Stimulated activated CD4-positive, alpha-beta T cell treated with anti-CD3 and anti-CD28 coated beads, Interleukin-12 subunit alpha, Interleukin-12 subunit beta, amount 100 ng/mL, for 4 hours (primary cell): Measurements from ENCODE around the gene C5orf58.
"Not testable (repeated sequence)": the region's sequence is repeated elsewhere in the genome, so short reads cannot be mapped to it uniquely, and the experiment has no call there.

ENCODE experiments used
- DNase-seq: peaks from one replicate; pipeline ENCODE4 v3.0.0-alpha.2; 2020

The C5orf58 gene

DNA sequence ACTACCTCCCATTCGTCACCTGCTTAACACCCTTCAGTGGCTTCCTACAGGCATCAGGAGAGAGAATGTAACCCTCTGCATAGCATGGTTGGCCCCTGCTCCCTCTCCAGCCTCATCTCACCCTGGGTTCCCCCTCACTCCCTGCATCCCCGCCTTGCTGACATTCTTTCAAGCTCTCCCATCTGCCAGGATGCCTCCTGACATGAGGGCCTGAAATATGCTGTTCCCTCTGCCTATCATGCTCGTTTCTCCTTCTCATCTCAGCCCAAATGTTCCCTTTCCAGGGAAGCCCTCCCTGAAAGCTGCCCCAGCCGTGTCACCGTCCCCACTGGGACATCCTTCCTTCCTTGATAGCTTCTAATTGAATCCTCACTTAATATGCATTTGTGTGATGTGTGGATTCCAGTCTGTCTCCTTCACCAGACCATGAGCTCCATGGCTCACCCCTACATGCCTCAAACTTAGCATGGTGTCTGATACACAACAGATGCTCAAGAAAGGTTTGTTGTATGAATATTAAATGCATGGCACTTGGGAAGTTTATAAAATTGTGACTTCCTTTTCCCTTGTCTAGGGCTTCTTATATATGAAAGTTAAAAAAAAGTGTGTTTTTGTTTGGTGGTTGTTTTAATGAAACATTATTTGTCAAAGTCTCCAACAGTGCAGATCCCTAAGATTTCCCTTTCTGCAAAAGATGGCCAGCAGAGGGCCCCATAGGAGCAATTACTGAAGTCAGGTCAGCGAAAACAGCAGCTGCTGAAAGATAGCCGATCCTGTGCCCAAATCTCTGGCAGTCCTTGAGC, 7.3 kb upstream of the C5orf58 start:
- DNase-seq, result peak; percentile 76

DNA sequence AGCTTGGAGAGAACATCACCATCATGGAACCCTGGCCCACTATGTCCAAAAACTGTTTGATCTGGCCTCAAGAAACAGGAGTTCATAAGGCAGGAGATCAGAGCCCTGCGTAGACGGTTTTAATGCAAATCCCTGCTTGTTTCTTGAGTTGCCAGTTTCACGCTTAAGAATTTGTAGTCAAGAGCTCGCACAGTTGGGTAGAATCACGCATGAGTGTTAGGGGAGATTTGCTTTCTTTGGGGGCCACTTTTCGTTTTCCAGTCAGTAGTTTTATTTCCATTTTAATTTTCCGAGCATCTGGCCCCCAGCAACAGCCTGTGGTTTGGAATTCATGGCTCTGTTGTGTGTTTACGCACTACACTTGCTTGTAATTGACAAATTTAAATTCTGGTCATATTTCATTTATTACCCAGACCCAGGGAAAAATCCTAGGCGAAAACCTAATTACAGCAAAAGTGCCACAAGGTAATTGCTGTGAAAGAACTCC, 6.6 kb upstream of the C5orf58 start:
- no peak for DNase-seq

DNA sequence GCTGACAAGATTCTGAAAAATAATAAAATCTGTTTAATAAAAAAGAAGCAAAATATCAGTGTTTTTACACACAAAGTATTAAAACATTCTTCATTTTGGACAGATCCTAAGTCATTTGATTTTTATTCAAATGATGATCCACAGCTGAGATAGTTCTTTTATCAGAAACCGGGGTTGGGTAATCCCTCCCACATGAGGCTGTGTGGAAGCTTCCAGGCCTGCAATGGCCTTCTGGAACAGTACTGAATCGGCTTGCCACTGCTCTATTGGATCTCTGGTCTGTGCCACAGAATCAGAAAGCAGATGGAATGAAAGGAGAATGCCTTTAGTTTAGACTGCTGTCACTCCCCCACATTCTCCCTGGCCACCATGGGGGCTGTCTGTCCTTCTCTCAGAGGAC, 6.1 kb upstream of the C5orf58 start:
- no peak for DNase-seq

DNA sequence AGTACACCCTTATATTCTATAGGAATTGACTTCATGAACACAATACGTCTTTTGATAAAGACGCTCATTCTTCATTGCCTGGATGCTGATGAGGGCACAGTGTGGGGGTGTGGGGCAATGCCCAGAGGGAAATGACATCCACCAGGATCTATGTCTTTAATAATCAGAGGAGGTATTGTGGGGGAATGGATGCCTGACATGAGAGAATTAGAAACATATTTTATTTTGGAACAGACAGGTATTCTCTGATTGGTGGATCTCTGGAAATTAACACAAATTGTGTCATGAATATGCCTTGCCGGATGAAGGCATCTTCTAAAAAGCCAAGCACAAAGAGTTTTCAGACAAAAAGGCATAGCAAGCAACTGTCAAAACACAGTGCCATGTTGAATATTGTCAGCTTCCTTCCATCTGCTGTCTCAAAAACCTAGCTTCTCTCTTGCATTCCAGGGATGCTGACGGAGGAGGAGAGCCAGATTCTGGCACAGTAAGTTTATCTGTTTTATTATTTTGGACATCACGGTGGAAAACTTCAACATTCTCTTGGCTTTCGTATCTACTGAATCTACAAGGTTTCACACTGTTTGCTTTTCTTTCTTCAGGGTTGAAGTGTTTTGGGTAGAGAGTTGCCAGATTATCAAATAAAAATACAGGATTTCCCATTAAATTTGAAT, 3.9 kb upstream of the C5orf58 start:
- no peak for DNase-seq

DNA sequence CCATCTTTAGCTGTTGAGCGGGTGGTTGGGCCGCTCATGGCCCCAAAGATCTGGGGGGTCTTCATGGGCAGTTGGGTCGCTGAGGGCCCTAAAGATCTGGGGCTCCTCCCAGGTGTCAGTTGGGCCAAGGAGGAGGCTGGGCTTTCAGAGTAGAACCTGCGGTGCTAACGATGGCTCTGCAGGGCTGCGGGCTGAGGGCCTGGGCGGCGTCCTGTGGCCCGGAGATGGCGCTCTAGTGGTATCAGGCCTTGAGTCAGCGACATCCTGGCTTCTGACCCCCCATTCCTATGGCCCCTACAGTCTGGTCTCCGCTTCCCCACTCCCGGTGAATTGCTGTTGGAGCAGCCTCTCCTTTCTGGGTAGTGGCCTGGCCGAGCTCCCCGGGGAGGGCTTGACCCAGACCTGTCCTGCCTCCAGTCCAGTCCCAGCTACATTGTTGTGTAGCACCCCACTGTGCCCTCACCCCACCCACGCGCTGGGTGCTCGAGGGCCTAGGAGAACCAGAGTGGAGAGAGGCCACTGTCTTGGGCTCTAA, 640 bp downstream of the C5orf58 start:
- no peak for DNase-seq

DNA sequence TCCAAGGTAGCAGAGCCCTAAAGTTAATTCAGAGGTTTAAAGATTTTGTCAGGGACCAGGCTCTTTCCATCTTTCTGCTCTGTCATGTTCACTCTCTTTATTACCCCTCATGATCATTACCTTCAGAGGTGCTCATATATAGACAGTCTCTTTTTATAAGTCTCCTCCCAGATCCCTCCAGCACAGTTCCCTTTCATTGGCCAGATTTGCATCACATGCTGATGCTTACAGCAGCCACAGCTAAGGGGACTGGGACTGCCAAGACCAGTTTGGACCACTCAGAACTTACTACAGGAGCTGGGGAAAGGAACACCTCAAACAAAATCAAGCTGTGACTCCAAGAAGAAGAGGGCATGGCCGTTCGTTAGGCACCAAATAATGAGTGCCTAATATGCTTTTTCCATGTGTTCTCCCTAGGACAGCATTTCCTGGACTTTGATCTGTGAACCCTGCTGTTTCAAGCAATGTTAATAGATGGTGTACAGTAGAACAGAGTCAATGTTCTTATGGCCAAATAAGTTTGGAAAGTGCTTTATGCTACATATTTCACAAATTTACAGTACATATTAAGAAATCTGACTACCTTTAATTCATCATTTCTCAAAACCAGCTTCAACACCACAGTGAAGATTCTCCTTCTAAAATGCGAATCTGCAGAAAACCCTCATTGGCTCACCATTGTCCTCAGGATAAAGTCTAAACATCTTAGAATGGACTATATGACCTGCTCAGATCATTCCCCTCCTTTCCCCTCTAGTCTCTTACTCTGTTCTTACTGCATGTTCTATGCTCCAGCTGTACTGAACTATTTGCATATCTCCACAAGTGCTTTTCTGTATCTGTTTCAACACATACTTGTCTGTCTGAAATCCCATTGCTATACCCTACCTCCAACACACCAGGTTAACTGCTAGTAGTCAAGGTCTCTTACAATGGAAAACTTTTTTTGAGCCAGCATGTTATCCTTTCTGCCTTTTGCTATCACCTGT, 3.4 kb downstream of the C5orf58 start:
- no peak for DNase-seq

DNA sequence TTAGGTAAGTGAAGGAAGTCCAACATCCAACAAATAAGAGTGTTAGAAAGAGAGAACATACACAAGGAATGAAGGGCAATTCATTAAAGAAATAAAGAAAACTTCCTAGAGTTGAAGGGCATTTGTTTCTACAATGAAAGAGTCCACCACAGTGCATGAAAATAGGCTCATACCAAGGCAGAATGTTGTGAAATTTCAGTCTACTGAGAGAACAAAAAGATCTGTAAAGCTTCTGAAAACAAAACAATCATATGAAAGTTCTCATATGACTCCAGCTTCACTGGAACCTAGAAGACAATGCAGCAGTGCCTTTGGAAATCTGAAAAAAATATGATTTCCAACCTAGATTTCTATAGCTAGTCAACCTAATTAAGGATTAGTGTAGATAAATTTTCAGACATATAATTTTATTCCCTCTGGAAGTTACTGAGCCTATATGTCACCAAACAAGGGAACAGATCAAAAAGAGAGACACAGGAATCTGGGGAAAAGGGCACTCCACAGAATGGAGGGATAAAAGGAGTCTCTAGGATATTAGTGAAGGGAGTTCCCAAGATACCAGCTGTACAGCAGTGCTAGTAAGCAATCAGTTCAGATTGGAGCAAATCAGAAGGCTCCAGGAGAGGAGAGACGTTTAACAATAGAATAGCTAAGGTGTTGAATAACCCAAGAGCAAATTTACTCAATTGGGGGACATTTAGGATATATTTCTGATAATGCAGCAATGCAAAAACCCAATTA, 5.8 kb downstream of the C5orf58 start:
- DNase-seq, result no peak

DNA sequence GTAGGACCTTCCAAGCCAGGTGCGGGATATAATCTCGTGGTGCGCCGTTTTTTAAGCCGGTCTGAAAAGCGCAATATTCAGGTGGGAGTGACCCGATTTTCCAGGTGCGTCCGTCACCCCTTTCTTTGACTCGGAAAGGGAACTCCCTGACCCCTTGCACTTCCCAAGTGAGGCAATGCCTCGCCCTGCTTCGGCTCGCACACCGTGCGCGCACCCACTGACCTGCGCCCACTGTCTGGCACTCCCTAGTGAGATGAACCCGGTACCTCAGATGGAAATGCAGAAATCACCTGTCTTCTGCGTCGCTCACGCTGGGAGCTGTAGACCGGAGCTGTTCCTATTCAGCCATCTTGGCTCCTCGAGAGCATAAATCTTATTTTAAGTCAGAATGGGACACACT, 12.7 kb downstream of the C5orf58 start:
- DNase-seq, result not testable (repeated sequence)

DNA sequence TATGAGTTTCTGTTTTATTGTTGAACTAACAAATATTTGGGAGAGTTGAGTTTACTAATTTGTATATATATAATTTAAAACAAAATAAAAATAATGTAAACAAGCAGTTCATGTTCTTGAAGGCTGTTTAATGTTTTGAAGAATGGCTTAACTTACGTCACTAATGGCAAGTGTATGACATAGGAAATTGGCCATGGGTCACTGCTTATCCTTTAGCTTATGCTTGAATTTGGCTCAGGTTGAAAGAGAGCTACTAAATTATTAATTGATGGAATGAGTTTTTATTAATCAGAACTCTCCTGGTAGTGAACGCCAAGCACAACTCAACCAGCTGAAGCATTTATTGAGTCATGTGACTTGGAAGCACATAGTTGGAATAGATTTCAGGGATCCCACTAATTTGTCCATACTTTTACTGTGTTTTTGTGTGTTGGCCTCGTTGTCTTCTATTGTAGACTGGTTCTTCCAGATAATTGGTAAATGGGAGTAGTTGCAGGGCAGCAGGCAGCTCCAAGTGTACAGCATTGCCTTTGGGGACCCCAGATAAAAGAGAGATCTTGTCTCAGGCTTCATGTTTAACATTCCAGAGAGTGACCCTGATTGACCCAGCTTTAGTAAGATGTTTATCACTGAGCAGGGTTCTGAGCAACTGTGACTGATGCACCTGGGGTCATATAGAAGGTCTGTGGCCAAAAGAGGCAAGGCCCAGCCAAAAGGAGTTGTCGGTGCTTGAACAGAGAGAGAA, 13.5 kb downstream of the C5orf58 start:
- no peak for DNase-seq

DNA sequence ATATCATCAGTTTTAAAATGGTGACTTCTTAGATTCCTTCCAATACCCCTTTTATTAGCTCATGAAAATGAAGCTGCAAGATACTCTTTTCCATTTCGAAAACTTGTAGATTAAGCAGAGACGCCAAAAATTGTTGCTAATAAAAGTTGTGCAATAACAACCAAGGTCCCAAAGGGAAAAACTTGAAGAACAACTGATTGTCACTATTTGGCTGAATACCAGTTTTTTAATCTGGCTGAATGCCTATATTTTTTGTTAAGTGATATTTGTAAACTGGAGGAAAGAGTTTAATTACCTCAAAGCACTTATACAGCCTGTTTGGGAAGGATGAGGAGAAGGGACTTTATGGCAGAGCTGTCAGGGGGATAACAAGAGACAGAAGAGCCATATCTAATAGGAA, 14.6 kb downstream of the C5orf58 start:
- DNase-seq, result no peak

DNA sequence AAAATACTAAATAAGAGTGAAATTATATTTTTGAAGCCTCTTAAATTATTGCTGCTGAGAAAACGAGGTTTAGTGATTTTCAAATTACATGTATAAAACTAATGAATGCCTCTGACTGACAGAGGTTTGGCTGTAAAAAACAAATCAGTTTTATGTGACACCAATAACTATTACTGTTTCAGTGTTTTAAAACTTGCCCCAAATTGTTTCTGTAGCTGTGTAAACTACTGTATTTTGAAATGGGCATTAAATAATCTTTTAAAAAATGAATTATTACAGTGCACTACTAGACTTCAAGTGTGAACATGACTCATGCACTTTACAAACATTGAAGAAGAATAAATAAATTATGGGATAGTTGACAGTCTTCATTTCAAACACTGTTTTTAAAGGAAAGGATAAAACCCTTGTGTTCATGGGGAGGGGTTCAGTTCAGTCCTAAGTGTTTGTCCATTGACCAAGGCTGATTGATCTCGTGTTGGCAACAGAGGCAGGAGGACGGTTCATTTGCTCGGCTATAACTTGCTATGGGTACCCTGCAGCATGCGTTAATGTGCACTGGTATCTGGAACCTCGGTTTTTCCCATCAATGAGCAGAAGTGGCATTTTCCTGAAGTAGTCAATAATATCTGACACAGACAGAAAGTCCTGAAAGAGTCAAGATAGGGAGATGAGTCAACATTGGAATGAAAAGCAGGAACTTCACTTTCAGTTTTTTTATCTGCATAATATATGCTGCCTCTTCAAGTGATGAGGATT, 15.6 kb downstream of the C5orf58 start:
- no peak for DNase-seq

DNA sequence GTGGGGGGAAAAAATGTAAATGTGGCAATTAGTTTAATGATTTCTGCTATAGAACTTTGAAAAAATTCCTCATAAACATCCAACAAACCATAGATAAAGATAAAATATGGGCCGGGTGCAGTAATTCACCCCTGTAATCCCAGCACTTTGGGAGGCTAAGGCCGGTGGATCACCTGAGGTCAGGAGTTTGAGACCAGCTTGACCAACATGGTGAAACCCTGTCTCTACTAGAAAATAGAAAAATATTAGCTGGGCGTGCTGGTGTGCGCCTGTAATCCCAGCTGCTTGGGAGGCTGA, 16.1 kb downstream of the C5orf58 start:
- DNase-seq, result not testable (repeated sequence)

DNA sequence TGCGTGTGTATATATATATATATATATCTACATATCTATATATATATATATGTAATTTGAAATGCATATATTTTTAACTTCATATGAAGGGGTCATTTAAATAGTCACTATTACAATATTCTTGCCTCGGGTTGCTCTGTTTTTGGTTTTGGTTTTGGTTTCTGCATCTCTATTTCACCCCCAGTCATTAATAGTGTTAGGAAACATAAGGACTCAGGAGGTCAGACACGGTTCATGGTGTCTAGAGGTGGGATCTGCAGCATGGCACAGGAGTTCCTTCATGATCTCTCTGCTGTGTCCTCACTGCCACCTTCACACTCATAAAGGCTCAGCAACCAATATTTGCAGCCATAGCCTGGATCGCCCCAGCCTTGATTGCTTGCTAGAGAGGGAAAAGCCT, 16.6 kb downstream of the C5orf58 start:
- DNase-seq, result no peak

DNA sequence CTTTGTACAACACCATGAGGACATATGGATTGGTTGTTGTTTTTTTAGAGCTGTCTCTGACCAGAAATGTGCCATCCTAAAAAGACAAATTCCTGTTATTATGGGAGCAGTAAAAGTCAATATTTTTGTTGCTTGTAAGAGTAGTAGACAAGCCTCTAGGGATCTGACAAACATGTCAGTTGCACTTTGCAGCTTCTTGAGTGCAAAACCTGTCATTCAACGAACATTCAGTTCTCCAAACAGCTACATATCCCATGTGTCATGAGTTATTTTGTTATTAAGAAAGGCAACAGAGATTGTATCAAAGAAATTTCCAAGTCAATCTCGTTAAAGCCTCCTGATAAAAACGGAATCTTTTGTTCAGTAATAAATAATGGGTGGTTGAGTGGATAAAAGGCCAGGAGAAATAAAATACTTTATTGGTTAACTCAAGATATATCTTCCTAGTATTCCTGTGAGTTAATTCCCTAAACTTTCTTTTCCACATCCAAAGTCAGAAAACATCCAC, 18.1 kb downstream of the C5orf58 start:
- DNase-seq, result no peak

DNA sequence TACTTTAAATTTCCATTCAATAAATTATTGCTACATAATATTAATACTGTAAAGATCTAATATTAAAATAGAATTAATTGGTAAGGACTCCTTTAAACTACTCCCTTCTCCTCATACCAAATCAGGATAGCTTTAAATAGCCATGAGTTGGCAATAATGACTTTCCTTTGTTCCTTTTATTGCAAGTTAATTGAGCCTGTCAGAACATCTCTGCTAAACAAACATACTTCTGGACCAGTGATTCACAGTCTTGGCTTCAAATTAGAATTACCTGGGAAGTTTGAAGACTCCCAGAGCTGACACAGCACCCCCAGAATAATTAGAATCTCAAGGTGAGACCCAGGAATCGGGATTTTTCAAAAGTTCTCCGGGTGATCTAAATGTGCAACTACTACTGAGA, 18.7 kb downstream of the C5orf58 start:
- DNase-seq, result no peak

DNA sequence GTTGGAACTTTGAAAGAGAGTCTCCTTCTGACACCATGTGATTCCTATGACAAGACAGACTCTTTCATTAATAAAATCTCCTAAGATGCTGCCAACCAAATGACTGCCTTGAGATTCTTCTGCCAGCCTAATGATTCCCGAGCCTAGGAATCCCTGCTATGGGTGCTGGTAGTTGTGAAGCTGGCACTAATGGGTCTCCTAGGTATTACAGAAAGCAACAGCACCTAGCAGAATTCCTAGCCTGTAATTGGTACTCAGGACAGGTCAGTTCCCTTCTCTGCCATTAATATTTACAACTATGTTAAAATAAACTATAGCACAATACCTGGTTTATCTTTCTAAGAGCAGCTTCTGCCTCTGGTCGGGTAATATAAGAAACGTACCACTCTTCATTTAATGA, 19.3 kb downstream of the C5orf58 start:
- DNase-seq, result no peak

DNA sequence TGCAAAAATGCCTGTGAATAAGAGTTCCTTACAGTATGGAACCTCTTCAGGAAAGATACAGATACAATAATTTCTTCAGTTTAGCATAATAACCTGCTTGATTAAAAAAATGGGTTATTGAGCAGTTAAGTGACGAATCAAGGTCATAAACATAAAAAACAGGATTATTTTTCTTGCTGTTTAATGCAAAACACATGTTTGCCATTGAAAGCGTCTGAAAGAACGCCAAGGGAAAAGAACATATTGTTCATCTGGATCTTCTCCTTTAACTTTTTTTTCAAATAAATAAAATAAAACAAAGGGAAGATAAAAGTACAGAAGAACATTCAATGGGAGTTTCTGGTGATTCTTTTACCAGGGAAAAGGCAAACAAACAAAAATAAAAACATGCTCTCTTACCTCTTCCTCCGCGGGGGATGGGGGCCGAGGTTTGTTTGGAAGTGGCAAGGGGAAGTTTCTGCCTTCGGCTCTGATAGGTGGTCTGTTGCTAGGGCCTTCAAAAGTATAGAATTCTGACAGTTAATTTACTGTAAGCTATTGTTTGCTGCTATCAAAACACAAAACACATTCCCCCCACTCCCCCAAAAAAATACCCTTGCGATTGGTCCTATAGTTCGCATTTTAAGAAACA, 20.1 kb downstream of the C5orf58 start:
- DNase-seq, result no peak

DNA sequence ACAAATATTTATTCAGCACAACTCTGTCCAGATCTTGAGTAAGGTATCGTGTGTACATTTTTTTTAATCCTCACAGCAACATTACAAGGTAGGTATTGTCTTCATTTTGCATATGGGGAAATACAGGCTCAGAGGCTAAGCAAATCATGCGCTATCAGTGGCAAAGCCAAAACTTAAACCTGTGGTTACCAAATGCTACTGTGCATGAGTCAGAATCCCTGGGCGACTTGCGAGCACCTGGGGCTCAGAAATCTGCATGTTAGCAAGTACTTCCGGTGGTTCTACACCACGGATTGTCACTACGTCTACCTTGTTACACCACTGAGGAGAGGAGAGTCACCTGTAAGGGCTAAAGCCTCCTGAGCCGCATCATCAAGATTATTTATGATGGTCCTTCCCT, 21.3 kb downstream of the C5orf58 start:
- peak; percentile 50 for DNase-seq

DNA sequence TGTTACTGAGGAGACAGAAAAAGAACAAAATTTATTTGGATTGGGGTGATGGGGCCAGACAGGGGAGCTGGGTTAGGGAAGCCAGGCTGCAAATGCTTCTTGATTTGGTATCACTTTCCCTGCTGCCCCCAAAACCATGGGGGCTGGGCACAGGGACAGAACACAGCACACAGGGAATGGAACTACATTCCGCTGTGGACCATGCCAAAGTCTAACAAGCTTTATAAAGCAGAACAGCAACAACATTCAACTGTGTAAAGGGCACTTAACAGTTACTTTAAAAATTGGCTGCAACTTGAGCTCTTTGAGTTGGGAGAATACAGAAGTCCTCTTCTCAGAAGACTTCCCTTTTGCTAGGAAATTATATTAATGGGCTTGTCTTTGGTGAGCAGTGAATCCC, 23.8 kb downstream of the C5orf58 start:
- no peak for DNase-seq

DNA sequence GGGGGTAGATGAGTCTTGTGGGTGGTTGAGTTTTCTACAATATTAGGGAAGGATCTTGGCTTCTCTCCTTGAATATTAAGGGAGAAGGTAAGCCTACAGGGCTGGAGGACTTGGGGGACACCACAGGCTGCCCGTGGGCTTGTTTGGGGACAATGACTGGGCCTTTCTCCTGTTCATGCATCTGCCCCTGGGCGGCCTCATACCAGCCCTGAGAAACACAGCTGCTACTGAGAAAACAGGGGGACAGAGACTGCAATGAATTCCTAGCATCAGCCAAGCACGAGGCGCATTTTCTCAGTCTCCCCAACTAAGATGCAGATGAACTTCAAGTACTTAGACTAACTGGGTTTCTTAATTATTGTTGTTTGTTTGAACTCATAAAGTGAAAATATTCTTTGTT, 24.6 kb downstream of the C5orf58 start:
- no peak for DNase-seq
